Suprapubic skin (tissue), 4 donors: Measurements from ENCODE around the gene CSH1. TPM values are rescaled to one million over a fixed set of nuclear protein-coding genes. Genes with fewer than 3 reads are reported as not detected.
"Not testable (repeated sequence)": the region's sequence is repeated elsewhere in the genome, so short reads cannot be mapped to it uniquely, and the experiment has no call there.

Experiments used
- DNase-seq, 2 donors: peaks; one replicate each; pipeline ENCODE4 v3.0.0-alpha.2; 2019; ENCODE audit warnings: low spot score in 2 of 2
- H3K27ac ChIP-seq: fragments of 200-600 bp; sonication (generic); one replicate; pipeline ENCODE4 v1.5.1; 2019
- H3K27me3 ChIP-seq: fragments of 200-600 bp; sonication (generic); one replicate; pipeline ENCODE4 v1.5.1; 2019
- H3K36me3 ChIP-seq: fragments of 200-600 bp; sonication (generic); one replicate; pipeline ENCODE4 v1.5.1; 2019
- H3K4me1 ChIP-seq: fragments of 200-600 bp; sonication (generic); one replicate; pipeline ENCODE4 v1.5.1; 2019
- H3K4me3 ChIP-seq: fragments of 200-600 bp; sonication (generic); one replicate; pipeline ENCODE4 v1.5.1; 2019; ENCODE audit warnings: mild to moderate bottlenecking
- H3K9me3 ChIP-seq: fragments of 200-600 bp; sonication (generic); one replicate; pipeline ENCODE4 v1.5.1; 2019
- EP300 ChIP-seq: sonication (generic); formaldehyde crosslinking; IDR thresholded peaks from one replicate; pipeline ENCODE4 v1.6.1; 2017; ENCODE audit warnings: antibody characterized with exemption
- POLR2A ChIP-seq, 2 donors: fragments of 450-650 bp; IDR thresholded peaks; one replicate each; pipeline ENCODE4 v1.6.1; 2017; ENCODE audit warnings: antibody characterized with exemption in 2 of 2, mild to moderate bottlenecking in 2 of 2, moderate library complexity in 2 of 2
- POLR2AphosphoS5 ChIP-seq, 3 donors: sonication (generic); formaldehyde crosslinking; IDR thresholded peaks; one replicate each; pipeline ENCODE4 v1.6.1; 2017; ENCODE audit warnings: antibody characterized with exemption in 3 of 3
- WGBS: methylation state at CpG from one replicate; pipeline ENCODE4 v1.1.5; 2018; 5-methylcytosine and 5-hydroxymethylcytosine counted together
- total RNA-seq, 4 donors: library from RNA; depleted of rRNA; stranded (reverse); fragments of >200 nt; gene quantifications; one replicate each; pipeline ENCODE4 v1.1.0, GENCODE V29; 2016
- TF ChIP-seq, protein P1 (sequence below), 2 donors: fragments of 200-600 bp in 1 of 2; fragments of 450-650 bp in 1 of 2; sonication (generic) in 1 of 2; IDR thresholded peaks; one replicate each; pipeline ENCODE4 v1.5.1; 2016 to 2019; ENCODE audit warnings: antibody characterized with exemption in 2 of 2, mild to moderate bottlenecking in 1 of 2, moderate library complexity in 1 of 2

CSH1 gene
- total RNA-seq, 4 donors from 2014 or later = not detected

DNA sequence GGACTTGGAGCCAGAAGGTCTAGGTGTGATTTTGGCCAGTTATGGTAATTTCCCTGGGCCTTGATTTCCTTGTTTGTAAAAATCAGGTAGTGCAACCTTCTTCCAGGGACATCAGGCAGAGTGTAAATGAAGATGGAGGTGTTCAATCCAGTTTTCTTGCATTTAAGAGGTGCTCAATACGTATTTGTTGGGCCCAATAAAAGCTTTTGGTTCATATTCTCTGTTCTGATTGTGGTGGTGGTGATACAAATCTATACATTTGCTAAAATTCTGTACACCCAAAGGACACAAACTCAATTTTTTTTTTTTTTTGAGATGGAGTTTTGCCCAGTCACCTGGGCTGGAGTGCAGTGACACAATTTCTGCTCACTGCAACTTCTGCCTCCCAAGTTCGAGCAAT is 29.8 kb upstream of the CSH1 start:
- H3K27ac ChIP-seq = no peak overlapping the region
- H3K9me3 ChIP-seq = no peaks in the 10 kb centered on the region
- H3K36me3 ChIP-seq = no peaks in the 10 kb centered on the region
- H3K4me1 ChIP-seq = peaks cover 15% of the 10 kb centered on the region
- TF ChIP-seq POLR2AphosphoS5 (IDR thresholded peaks at IDR 0.05) (no peak), EP300 (no peak), POLR2A (IDR thresholded peaks at IDR 0.05) (no peak)
- TF ChIP-seq, protein P1, sequence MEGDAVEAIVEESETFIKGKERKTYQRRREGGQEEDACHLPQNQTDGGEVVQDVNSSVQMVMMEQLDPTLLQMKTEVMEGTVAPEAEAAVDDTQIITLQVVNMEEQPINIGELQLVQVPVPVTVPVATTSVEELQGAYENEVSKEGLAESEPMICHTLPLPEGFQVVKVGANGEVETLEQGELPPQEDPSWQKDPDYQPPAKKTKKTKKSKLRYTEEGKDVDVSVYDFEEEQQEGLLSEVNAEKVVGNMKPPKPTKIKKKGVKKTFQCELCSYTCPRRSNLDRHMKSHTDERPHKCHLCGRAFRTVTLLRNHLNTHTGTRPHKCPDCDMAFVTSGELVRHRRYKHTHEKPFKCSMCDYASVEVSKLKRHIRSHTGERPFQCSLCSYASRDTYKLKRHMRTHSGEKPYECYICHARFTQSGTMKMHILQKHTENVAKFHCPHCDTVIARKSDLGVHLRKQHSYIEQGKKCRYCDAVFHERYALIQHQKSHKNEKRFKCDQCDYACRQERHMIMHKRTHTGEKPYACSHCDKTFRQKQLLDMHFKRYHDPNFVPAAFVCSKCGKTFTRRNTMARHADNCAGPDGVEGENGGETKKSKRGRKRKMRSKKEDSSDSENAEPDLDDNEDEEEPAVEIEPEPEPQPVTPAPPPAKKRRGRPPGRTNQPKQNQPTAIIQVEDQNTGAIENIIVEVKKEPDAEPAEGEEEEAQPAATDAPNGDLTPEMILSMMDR (IDR thresholded peaks at IDR 0.05) = no peak
- no peaks in the 10 kb centered on the region for H3K27me3 ChIP-seq
- no peak overlapping the region for H3K4me3 ChIP-seq
- no peak for DNase-seq
- 93% methylated on average over 2 of the region's 2 CpGs for WGBS

DNA sequence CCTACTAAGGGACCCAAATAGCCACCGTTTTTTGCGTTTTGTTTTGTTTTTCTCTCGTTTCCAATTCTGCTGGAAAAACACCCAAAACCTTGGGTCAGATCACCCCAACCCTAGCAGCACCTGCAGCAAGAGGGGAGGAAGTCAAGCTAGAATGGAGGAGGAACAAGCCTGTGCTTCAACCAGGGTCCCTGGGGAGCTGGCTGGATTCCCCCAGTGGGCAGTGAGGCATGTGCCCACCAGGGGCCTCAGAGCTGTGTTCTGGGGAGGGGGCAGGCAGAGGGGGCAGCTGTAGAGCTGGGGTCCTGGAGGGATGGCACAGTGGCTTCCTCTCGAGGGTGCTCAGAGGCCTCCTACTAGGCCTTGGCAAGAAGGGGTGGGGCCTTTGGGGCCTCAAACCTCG is 29.2 kb upstream of the CSH1 start:
- 79% methylated on average over 5 of the region's 5 CpGs for WGBS
- Histone ChIP-seq H3K4me3 (no peak overlapping the region), H3K27ac (no peak overlapping the region), H3K36me3 (no peaks in the 10 kb centered on the region), H3K27me3 (no peaks in the 10 kb centered on the region), H3K9me3 (no peaks in the 10 kb centered on the region), H3K4me1 (peaks cover 10% of the 10 kb centered on the region)
- no peak for TF ChIP-seq POLR2A (IDR thresholded peaks at IDR 0.05)
- TF ChIP-seq EP300 = no peak
- no peak for TF ChIP-seq POLR2AphosphoS5 (IDR thresholded peaks at IDR 0.05)
- TF ChIP-seq, protein P1 (IDR thresholded peaks at IDR 0.05) = no peak
- no peak for DNase-seq

DNA sequence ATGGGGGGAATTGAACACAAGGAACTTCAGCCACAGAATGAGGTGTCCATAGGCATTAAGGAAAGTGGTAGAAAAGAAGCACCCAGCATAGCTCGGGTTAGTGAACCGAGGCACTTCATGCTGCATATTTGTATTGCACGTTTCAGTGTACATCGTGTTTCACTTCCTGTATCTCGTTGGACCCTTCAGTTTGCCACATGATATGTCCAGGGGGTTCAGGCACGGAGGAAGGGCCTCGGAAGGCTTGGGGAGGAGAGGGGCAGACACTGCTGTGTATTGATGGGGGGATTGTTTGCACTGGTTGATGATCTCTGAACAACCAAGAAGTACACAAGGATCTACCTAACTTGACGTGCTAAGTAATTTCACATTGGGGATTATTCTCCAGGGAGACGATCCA is 26.0 kb upstream of the CSH1 start:
- not testable (repeated sequence) for H3K4me1 ChIP-seq, DNase-seq, H3K9me3 ChIP-seq, H3K4me3 ChIP-seq, H3K36me3 ChIP-seq, H3K27me3 ChIP-seq, H3K27ac ChIP-seq
- WGBS = 72% methylated on average over 9 of the region's 9 CpGs

DNA sequence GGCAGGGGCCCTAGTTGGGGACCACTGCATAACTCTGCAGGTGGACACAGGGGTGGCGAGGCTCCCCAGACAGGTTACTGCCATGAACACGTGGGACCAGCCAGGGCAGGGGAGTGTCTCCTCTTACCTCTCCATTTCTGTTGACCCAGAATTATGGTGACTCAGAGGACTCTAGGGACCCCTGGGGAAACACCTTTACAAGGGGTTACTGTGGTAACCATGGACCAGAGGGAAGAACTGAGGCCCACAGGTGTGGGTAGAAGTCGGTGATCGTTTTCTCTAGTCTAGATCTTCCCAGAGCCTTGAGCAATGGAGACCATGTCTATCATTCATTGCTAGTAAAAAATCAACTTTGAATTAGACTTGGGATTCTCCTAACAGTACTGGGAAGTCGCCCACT is 24.4 kb upstream of the CSH1 start:
- not testable (repeated sequence) for H3K9me3 ChIP-seq, H3K4me3 ChIP-seq, H3K36me3 ChIP-seq, H3K27me3 ChIP-seq, H3K4me1 ChIP-seq, H3K27ac ChIP-seq, DNase-seq
- WGBS = 93% methylated on average over 5 of the region's 5 CpGs

DNA sequence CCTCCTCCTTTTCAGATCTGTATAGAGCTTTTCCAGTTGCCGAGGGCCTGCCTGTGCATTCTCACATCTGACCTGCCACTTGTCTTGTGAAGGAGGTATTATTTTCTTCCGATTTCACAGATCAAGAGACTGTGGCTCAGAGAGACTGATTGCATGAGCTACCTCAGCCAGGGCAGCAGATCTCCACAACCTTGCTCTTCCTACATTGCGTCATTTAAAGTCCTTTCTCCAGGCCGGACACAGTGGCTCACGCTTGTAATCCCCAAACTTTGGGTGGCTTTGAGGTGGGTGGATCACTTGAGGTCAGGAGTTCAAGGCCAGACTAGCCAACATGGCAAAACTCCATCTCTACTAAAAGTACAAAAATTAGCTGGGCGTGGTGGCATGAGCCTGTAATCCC is 23.7 kb upstream of the CSH1 start:
- H3K9me3 ChIP-seq, H3K4me1 ChIP-seq, H3K27ac ChIP-seq, H3K27me3 ChIP-seq, DNase-seq, H3K4me3 ChIP-seq, H3K36me3 ChIP-seq: not testable (repeated sequence)
- WGBS = 77% methylated on average over 6 of the region's 6 CpGs

DNA sequence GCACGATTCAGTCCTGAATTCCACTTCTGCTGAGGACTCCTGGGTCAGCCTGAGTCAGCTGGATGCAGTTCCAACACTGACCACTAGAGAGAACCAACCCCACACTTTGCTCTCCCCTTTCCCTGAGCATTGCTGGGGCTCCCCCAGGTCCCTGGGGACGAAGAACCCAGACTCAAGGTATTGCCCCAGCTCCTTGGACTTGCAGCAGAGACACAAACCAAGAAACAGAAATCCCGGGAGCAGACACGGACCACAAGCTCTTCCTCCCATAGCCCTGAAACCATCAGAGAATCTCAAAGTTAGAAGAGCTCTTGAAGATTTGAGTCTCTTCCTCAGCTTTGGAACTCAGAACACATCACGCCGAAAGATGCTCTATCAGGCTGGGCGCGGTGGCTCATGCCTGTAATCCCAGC is 22.9 kb upstream of the CSH1 start:
- no peak overlapping the region for H3K27ac ChIP-seq
- DNase-seq = no peak
- no peak overlapping the region for H3K4me3 ChIP-seq
- WGBS = 51% methylated on average over 8 of the region's 8 CpGs
- peaks cover 4% of the 10 kb centered on the region for H3K4me1 ChIP-seq
- H3K9me3 ChIP-seq = no peaks in the 10 kb centered on the region
- TF ChIP-seq, protein P1 (IDR thresholded peaks at IDR 0.05) = peak; percentile 94 to 96
- TF ChIP-seq EP300 = no peak
- no peaks in the 10 kb centered on the region for H3K27me3 ChIP-seq
- H3K36me3 ChIP-seq = no peaks in the 10 kb centered on the region

- H3K4me1 ChIP-seq, H3K36me3 ChIP-seq, H3K27me3 ChIP-seq, H3K4me3 ChIP-seq, H3K27ac ChIP-seq, H3K9me3 ChIP-seq: not testable (repeated sequence)
- peak in 1 of 2 donors; percentile 48 for DNase-seq
- 49% methylated on average over 10 of the region's 10 CpGs for WGBS
Observed at GRCh38 chr17:63918789-63919305, 22.5 kb upstream of the CSH1 start, which contains the start of gene GH1. TSS of gene GH1 (minus strand) at chr17:63918839. CDS start at chr17:63918776, 63 bp downstream.
